NCI-H187 treated with DMSO at 0.1 percent for 48 hours (cell line): ENCODE measurements around the gene KLHL17.
"Not testable (repeated sequence)": the region's sequence is repeated elsewhere in the genome, so short reads cannot be mapped to it uniquely, and the experiment has no call there.

Source experiments
- DNase-seq: peaks from one replicate; lab custom pipeline; 2025; lab: John Stamatoyannopoulos, UW

KLHL17 gene

DNA sequence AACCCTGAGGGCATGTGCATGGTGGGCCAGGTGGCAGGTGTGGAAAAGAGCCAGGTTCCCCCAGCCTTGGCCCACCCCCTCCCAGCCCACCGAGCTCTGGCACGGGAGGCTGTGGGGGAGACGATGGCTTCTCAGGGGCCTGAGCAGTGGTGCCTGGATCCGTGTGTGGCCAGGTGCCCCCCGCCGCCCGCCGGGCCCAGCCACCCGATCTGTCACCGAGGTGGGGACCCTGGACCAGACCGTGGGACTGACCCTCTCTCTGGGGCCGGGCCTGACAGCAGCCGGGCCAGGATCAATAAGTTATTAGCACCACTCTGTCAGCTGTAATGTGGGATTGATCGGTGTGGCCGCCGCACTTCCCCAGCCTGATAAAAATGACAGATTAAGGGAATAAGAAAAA lies 22.9 kb upstream of the KLHL17 start:
- DNase-seq, result no peak

DNA sequence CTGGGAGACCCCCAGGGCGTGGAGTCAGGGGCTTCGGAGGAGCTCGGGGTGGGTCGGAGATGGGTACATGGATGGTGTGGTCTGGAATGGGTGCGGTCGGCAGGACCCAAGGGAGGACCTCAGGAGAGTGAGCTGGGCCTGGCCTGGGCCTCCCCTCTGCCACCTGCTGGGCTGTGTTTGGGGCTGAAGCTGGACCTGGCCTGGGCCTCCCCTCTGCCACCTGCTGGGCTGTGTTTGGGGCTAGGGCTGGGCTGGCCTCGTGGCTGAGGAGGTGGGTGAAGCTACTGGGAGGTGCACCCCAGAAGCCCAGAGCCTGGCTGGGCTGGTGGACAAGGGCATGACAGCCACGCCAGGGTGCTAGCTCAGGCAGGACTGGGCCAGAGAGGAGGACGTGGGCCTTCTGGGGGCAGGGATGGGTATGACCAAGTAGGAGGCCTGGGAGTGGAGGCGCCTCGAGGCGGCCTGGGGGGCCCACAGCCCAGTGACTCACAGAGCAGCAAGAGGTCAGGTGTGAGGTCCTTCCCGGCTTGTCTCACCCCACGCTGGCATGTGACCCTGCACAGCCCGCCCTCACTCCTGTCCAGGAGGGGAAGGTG lies 22.2 kb upstream of the KLHL17 start:
- DNase-seq, result no peak

- DNase-seq, result no peak
These were observed 21.5 kb upstream of the KLHL17 start for GRCh38 chr1:938711-939489.

GRCh38 chr1:939511-940106 lies 20.8 kb upstream of the KLHL17 start:
- DNase-seq, result no peak

GRCh38 chr1:940107-941014 lies 20.0 kb upstream of the KLHL17 start:
- no peak for DNase-seq

GRCh38 chr1:941015-941587 lies 19.3 kb upstream of the KLHL17 start:
- DNase-seq, result no peak

DNA sequence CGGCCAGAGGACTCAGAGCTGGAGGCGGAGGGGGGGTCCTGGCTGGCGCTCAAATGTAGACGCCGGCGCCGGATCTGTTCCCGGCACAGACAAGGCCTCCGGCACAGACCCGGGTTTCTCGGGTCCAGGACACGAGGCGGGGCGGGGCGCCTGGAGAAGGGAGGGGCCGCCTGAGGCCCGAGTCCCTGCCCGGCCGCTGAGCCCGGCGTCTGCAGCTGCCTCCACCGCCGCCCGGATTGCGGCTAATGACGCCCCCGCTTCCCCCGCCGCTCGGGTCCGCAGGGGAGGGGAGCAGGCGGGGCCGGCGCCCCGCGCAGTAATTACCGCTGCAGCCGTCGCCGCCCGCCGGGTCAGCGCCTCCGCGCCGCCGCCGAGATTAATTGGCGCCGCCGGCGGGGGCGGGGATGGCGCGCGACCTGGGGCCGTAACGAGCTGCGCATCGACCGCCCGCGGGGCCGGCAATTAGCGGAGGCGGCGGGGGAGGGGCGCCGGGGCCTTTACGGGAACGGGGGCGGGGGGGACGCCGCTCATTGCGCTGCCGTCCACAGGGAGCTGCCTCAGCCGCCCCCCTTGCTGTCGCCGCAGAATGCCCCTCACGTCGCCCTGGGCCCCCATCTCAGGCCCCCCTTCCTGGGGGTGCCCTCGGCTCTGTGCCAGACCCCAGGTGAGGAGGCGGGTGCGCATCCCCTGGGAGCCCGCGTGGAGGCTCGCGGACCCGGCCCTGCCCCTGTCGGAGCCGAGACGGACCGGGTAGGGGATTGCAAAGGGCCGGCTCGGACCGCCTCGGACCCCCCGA lies 18.6 kb upstream of the KLHL17 start:
- peak; percentile 19 for DNase-seq

- no peak for DNase-seq
These were observed 18.0 kb upstream of the KLHL17 start for GRCh38 chr1:942411-942821.

- no peak for DNase-seq
These were observed 17.4 kb upstream of the KLHL17 start for GRCh38 chr1:942864-943533.

GRCh38 chr1:943545-944340 lies 16.6 kb upstream of the KLHL17 start:
- DNase-seq, result no peak

- DNase-seq, result no peak
These were observed 15.8 kb upstream of the KLHL17 start for GRCh38 chr1:944341-945325.

GRCh38 chr1:945688-946556 lies 14.5 kb upstream of the KLHL17 start:
- no peak for DNase-seq

- not testable (repeated sequence) for DNase-seq
These were observed 13.6 kb upstream of the KLHL17 start for GRCh38 chr1:946811-947210.

DNA sequence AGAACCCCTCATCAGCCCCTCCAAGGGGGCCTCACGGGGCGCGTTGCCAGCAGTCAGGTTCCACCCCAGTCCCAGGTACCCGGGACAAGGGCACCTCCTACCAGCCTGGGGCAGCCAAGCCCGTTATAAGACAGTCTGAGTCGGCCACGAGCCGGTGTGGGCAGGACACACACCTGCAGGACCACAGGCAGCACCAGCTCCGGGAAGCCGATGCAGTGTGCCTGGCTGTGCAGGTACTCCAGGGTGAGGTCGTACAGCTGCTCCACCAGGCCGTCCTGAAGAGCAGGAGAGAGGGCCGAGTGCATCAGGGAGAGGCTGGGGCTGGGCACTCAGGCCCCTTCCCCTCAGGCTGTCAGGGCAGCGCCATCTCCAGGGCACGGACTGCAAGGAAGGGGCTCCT lies 12.4 kb upstream of the KLHL17 start:
- DNase-seq, result no peak

DNA sequence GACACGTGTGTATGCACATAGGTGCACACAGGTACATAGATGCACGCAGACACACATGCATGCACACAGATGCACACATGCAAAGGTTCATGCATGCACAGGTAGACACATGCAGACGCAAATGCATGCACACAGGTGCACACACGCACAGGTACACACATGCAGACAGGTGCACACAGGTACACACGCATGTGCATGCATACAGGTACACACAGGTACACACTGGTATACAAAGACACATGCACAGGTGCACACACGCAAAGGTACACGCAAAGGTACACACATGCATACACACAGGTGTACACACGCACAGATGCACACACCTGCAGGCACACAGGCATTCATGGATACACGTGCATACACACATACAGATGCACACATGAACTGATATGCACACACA lies 10.1 kb upstream of the KLHL17 start:
- no peak for DNase-seq

- no peak for DNase-seq
These were observed 9.5 kb upstream of the KLHL17 start for GRCh38 chr1:950881-951280.

- no peak for DNase-seq
These were observed 9.0 kb upstream of the KLHL17 start for GRCh38 chr1:951364-951763.

GRCh38 chr1:952201-952600 lies 8.2 kb upstream of the KLHL17 start:
- no peak for DNase-seq
